GM12878 (cell line): ENCODE data around the gene AAGAB. TPM values are rescaled to one million over a fixed set of nuclear protein-coding genes. Genes with fewer than 3 reads are reported as not detected.

Source experiments
- ATAC-seq: fragments of 200-7000 bp; cut with Tn5 transposase; 3 replicates; pipeline ENCODE4 v1.9.1; 2020; ENCODE audit warnings: mild to moderate bottlenecking, moderate library complexity
- BruUV-seq: library from RNA; stranded (reverse); fragments of 400-500 nt; replicated peaks from 2 replicates; lab custom pipeline; 2021; lab: Mats Ljungman, UMichigan
- CTCF ChIA-PET: fragments of 300-600 bp; sonication (Branson Sonifier 250); formaldehyde crosslinking; extraction: SDS; loops from one replicate; lab custom pipeline; 2021; ENCODE audit warnings: inconsistent platforms; lab: Yijun Ruan, JAX
- POLR2A ChIA-PET: fragments of 350-600 bp; formaldehyde crosslinking; extraction: SDS; loops from one replicate; lab custom pipeline; 2021; ENCODE audit warnings: inconsistent platforms; lab: Charles Lee
- RAD21 ChIA-PET: fragments of 300-600 bp; sonication (Branson Sonifier 250); formaldehyde crosslinking; loops from one replicate; lab custom pipeline; 2023; ENCODE audit warnings: antibody characterized with exemption; ENCODE audit not compliant: unreplicated experiment; lab: Charles Lee
- SMC1A ChIA-PET: fragments of 300-600 bp; sonication (Branson Sonifier 250); formaldehyde crosslinking; loops from one replicate; lab custom pipeline; 2023; ENCODE audit not compliant: unreplicated experiment, uncharacterized antibody; lab: Charles Lee
- DNase-seq: peaks from one replicate; pipeline ENCODE4 v3.0.0-alpha.2; 2011; ENCODE audit warnings: low read depth, low spot score
- FAIRE-seq: peaks from 3 replicates; lab custom pipeline; 2011; peaks lifted over from hg19 to GRCh38; lab: Jason Lieb, UNC
- H2AFZ ChIP-seq: 2 replicates; pipeline ENCODE4 v1.6.0; 2011; ENCODE audit warnings: low read depth, low read length, control low read depth; ENCODE audit not compliant: control insufficient read depth
- H3K27ac ChIP-seq: 2 replicates; pipeline ENCODE4 v1.5.1; 2011; ENCODE audit warnings: control low read depth; ENCODE audit not compliant: control insufficient read depth, insufficient read depth
- H3K27me3 ChIP-seq, 2 experiments: replicated peaks in 1 of 2; 2 replicates each; pipeline versions ENCODE4 v1.6.0 to v1.6.1; 2011; ENCODE audit warnings: low read length in 1 of 2; ENCODE audit not compliant: control insufficient read depth in 2 of 2, insufficient read depth in 2 of 2
- H3K36me3 ChIP-seq, 2 experiments: 2 replicates each; pipeline ENCODE4 v1.5.1; 2011; ENCODE audit warnings: low read length in 1 of 2; ENCODE audit not compliant: control insufficient read depth in 2 of 2, insufficient read depth in 2 of 2
- H3K4me1 ChIP-seq: 2 replicates; pipeline ENCODE4 v1.6.1; 2011; ENCODE audit warnings: mild to moderate bottlenecking, low read length, moderate library complexity, mixed read lengths; ENCODE audit not compliant: control insufficient read depth, insufficient read depth
- H3K4me2 ChIP-seq: 2 replicates; pipeline ENCODE4 v1.6.0; 2011; ENCODE audit warnings: control low read depth; ENCODE audit not compliant: control insufficient read depth, insufficient read depth
- H3K4me3 ChIP-seq: fragments of 200-600 bp; sonication (generic); 2 replicates; pipeline ENCODE4 v1.5.1; 2016
- H3K79me2 ChIP-seq: 2 replicates; pipeline ENCODE4 v1.6.0; 2011; ENCODE audit warnings: low read length; ENCODE audit not compliant: control insufficient read depth, insufficient read depth
- H3K9ac ChIP-seq: 2 replicates; pipeline ENCODE4 v1.8.0; 2011; ENCODE audit warnings: low read length, control low read depth, mixed read lengths; ENCODE audit not compliant: control insufficient read depth, insufficient read depth
- H3K9me3 ChIP-seq: replicated peaks from 3 replicates; pipeline ENCODE4 v1.5.1; 2011; ENCODE audit warnings: mild to moderate bottlenecking, low read length; ENCODE audit not compliant: control insufficient read depth, insufficient read depth
- H4K20me1 ChIP-seq: 2 replicates; pipeline ENCODE4 v1.6.0; 2011; ENCODE audit not compliant: control insufficient read depth, insufficient read depth
- FOS ChIP-seq: IDR thresholded peaks from 3 replicates; pipeline ENCODE4 v1.6.1; 2011; ENCODE audit warnings: borderline replicate concordance; ENCODE audit not compliant: insufficient read length; ENCODE audit errors: extremely low read depth
- WGBS: methylation state at CpG from one replicate; pipeline ENCODE4 v1.1.6; 2016; ENCODE audit warnings: low lambda C conversion rate; ENCODE audit not compliant: insufficient replicate concordance, insufficient coverage; ENCODE audit errors: missing lambda C conversion rate; 5-methylcytosine and 5-hydroxymethylcytosine counted together
- in situ Hi-C: fragments of 300-500 bp; cut with MboI; formaldehyde crosslinking; loops from 9 replicates; pipeline ENCODE4 v1.14.3; 2018; ENCODE audit warnings: mixed read lengths
- intact Hi-C: fragments of 100-400 bp; cut with micrococcal nuclease; formaldehyde crosslinking; loops from one replicate; pipeline ENCODE4 v1.14.2; 2022; ENCODE audit not compliant: unreplicated experiment
- polyA plus RNA-seq, 11 experiments: library from polyadenylated mRNA; depleted of rRNA in 4 of 11; unstranded in 6 of 11; stranded (reverse) in 5 of 11; fragments of >200 nt; fragmentation: Nextera tagmentation in 4 of 11; fragmentation: Illumina TruSeq in 1 of 11; extraction: Ambion mirVana in 4 of 11; extraction: Trizol in 1 of 11; gene quantifications; 1 replicate in 1 of 11; 2 replicates in 10 of 11; pipeline versions ENCODE4 v1.2.1 to v1.2.3, GENCODE V29; 2011 to 2016; ENCODE audit warnings: inconsistent platforms in 2 of 11, missing spikeins in 2 of 11, low read depth in 1 of 11
- total RNA-seq, 4 experiments: library from RNA; depleted of rRNA in 3 of 4; stranded (reverse); fragments of >200 nt in 3 of 4; fragmentation: Illumina TruSeq in 1 of 4; extraction: Trizol in 1 of 4; gene quantifications; 2 replicates each; pipeline versions ENCODE4 v1.2.1 to v1.2.3, GENCODE V29; 2013 to 2021
- TF ChIP-seq, protein P1 (sequence below): fragments of 150-350 bp; IDR thresholded peaks from 2 replicates; pipeline ENCODE4 v1.6.1; 2014; ENCODE audit warnings: mild to moderate bottlenecking, low read depth, low read length
- TF ChIP-seq, protein P2 (sequence below): IDR thresholded peaks from 2 replicates; pipeline ENCODE4 v1.6.1; 2011; ENCODE audit warnings: borderline replicate concordance, low read depth, mild to moderate bottlenecking, moderate library complexity, low read length; ENCODE audit not compliant: insufficient read depth, poor library complexity, severe bottlenecking
- TF ChIP-seq, protein P3 (sequence below): fragments of 450-650 bp; IDR thresholded peaks from 2 replicates; pipeline ENCODE4 v1.6.1; 2017; ENCODE audit warnings: borderline replicate concordance

AAGAB gene
- total and polyA plus RNA-seq, 10 of the 15 experiments (the other 5 are each of a cell fraction or from before 2014, with no cell fraction given) = 11.4 to 62.3 (median 38.0) TPM

GRCh38 chr15:67163180-67163579 is 91.3 kb downstream of the AAGAB start:
- in situ Hi-C loops = no loop called here
- Histone ChIP-seq H2AFZ (no peak overlapping the region), H3K27me3 (no peaks in the 10 kb centered on the region), H3K4me3 (no peak overlapping the region), H3K27ac (no peak overlapping the region), H3K36me3 (peaks cover 17 to 35% of the 10 kb centered on the region in 2 experiments), H3K9me3 (no peaks in the 10 kb centered on the region), H3K4me2 (no peak overlapping the region), H3K4me1 (no peaks in the 10 kb centered on the region), H4K20me1 (peaks cover 3% of the 10 kb centered on the region; the same call in 1 of the 2 replicates), H3K9ac (no peak overlapping the region), H3K79me2 (peaks cover 5% of the 10 kb centered on the region)
- CTCF ChIA-PET = no interaction called here
- POLR2A ChIA-PET = interaction anchor here (0.7 kb wide), 2 partner anchors 21 to 133 kb away, joined by 3 to 5 read pairs; no protein-coding TSS in a partner anchor
- SMC1A ChIA-PET = no interaction called here
- FAIRE-seq (no peak), DNase-seq (no peak), ATAC-seq (no peak)
- no TSS peak for BruUV-seq
- intact Hi-C loops = no loop called here
- TF ChIP-seq, protein P1, sequence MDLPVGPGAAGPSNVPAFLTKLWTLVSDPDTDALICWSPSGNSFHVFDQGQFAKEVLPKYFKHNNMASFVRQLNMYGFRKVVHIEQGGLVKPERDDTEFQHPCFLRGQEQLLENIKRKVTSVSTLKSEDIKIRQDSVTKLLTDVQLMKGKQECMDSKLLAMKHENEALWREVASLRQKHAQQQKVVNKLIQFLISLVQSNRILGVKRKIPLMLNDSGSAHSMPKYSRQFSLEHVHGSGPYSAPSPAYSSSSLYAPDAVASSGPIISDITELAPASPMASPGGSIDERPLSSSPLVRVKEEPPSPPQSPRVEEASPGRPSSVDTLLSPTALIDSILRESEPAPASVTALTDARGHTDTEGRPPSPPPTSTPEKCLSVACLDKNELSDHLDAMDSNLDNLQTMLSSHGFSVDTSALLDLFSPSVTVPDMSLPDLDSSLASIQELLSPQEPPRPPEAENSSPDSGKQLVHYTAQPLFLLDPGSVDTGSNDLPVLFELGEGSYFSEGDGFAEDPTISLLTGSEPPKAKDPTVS = no peak
- TF ChIP-seq, protein P2, sequence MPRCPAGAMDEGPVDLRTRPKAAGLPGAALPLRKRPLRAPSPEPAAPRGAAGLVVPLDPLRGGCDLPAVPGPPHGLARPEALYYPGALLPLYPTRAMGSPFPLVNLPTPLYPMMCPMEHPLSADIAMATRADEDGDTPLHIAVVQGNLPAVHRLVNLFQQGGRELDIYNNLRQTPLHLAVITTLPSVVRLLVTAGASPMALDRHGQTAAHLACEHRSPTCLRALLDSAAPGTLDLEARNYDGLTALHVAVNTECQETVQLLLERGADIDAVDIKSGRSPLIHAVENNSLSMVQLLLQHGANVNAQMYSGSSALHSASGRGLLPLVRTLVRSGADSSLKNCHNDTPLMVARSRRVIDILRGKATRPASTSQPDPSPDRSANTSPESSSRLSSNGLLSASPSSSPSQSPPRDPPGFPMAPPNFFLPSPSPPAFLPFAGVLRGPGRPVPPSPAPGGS = no peak
- TF ChIP-seq, protein P3, sequence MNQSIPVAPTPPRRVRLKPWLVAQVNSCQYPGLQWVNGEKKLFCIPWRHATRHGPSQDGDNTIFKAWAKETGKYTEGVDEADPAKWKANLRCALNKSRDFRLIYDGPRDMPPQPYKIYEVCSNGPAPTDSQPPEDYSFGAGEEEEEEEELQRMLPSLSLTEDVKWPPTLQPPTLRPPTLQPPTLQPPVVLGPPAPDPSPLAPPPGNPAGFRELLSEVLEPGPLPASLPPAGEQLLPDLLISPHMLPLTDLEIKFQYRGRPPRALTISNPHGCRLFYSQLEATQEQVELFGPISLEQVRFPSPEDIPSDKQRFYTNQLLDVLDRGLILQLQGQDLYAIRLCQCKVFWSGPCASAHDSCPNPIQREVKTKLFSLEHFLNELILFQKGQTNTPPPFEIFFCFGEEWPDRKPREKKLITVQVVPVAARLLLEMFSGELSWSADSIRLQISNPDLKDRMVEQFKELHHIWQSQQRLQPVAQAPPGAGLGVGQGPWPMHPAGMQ = no peak
- no peak for TF ChIP-seq FOS
- 93% methylated on average over 6 of the region's 6 CpGs for WGBS
- RAD21 ChIA-PET = no interaction called here
